Type B pancreatic cell (in vitro differentiated cells): ENCODE measurements around the gene EPS15. TPM values are rescaled to one million over a fixed set of nuclear protein-coding genes. Genes with fewer than 3 reads are reported as not detected.

Source experiments
- DNase-seq: peaks from one replicate; pipeline ENCODE4 v3.0.0; 2021; ENCODE audit warnings: mixed read lengths; ENCODE audit not compliant: unreplicated experiment; ENCODE audit errors: extremely low spot score
- H3K27ac Mint-ChIP-seq: 2 replicates; pipeline ENCODE4 v1.8.0; 2021; ENCODE audit warnings: mild to moderate bottlenecking, mixed read lengths
- H3K27me3 Mint-ChIP-seq: 2 replicates; pipeline ENCODE4 v1.8.0; 2021; ENCODE audit warnings: mixed read lengths
- H3K36me3 Mint-ChIP-seq: 2 replicates; pipeline ENCODE4 v1.8.0; 2021; ENCODE audit warnings: mixed read lengths
- H3K4me1 Mint-ChIP-seq: one replicate; pipeline ENCODE4 v1.8.0; 2021; ENCODE audit warnings: mixed read lengths; ENCODE audit not compliant: unreplicated experiment
- H3K4me3 Mint-ChIP-seq: 2 replicates; pipeline ENCODE4 v1.8.0; 2021; ENCODE audit warnings: mild to moderate bottlenecking, mixed read lengths
- H3K9me3 Mint-ChIP-seq: 2 replicates; pipeline ENCODE4 v1.8.0; 2021; ENCODE audit warnings: mixed read lengths
- CTCF ChIP-seq: fragments of 200-600 bp; sonication (generic); conservative IDR thresholded peaks from 2 replicates; pipeline ENCODE4 v1.5.0; 2021; ENCODE audit warnings: antibody characterized with exemption, mild to moderate bottlenecking
- total RNA-seq: library from RNA; stranded (reverse); gene quantifications from 2 replicates; pipeline ENCODE4 v1.2.1, GENCODE V29; 2021; ENCODE audit warnings: low replicate concordance

The EPS15 gene
- total RNA-seq, 1 donor from 2014 or later, result 49.4 TPM

- Mint-ChIP-seq H3K36me3 (no peaks in the 10 kb centered on the region), H3K4me3 (no peak overlapping the region), H3K27me3 (no peaks in the 10 kb centered on the region), H3K9me3 (no peaks in the 10 kb centered on the region), H3K4me1 (no peaks in the 10 kb centered on the region), H3K27ac (no peak overlapping the region)
- DNase-seq, result no peak
- TF ChIP-seq CTCF, result no peak
Observed at GRCh38 chr1:51551848-51552296, 32.8 kb upstream of the EPS15 start.

- H3K27me3 Mint-ChIP-seq, result no peaks in the 10 kb centered on the region
- no peak for DNase-seq
- no peak overlapping the region for H3K27ac Mint-ChIP-seq
- no peaks in the 10 kb centered on the region for H3K36me3 Mint-ChIP-seq
- no peak for TF ChIP-seq CTCF
- no peak overlapping the region for H3K4me3 Mint-ChIP-seq
- H3K9me3 Mint-ChIP-seq, result no peaks in the 10 kb centered on the region
- no peaks in the 10 kb centered on the region for H3K4me1 Mint-ChIP-seq
Observed at GRCh38 chr1:51551081-51551480, 32.0 kb upstream of the EPS15 start.

GRCh38 chr1:51549901-51550300, 30.8 kb upstream of the EPS15 start:
- Mint-ChIP-seq H3K4me1 (no peaks in the 10 kb centered on the region), H3K27me3 (no peaks in the 10 kb centered on the region), H3K9me3 (no peaks in the 10 kb centered on the region), H3K36me3 (no peaks in the 10 kb centered on the region), H3K4me3 (no peak overlapping the region), H3K27ac (no peak overlapping the region)
- no peak for DNase-seq
- no peak for TF ChIP-seq CTCF

- Mint-ChIP-seq H3K27me3 (no peaks in the 10 kb centered on the region), H3K36me3 (no peaks in the 10 kb centered on the region), H3K27ac (no peak overlapping the region), H3K4me1 (no peaks in the 10 kb centered on the region), H3K9me3 (no peaks in the 10 kb centered on the region), H3K4me3 (no peak overlapping the region)
- TF ChIP-seq CTCF, result no peak
- DNase-seq, result no peak
Observed at GRCh38 chr1:51549016-51549619, 30.1 kb upstream of the EPS15 start.

GRCh38 chr1:51543858-51544257, 24.8 kb upstream of the EPS15 start:
- no peak for TF ChIP-seq CTCF
- no peak overlapping the region for H3K4me3 Mint-ChIP-seq
- H3K27ac Mint-ChIP-seq, result no peak overlapping the region
- no peak for DNase-seq
- no peaks in the 10 kb centered on the region for H3K4me1 Mint-ChIP-seq
- H3K27me3 Mint-ChIP-seq, result no peaks in the 10 kb centered on the region
- no peaks in the 10 kb centered on the region for H3K36me3 Mint-ChIP-seq
- H3K9me3 Mint-ChIP-seq, result no peaks in the 10 kb centered on the region
